Breast epithelium (tissue), 4 donors: Measurements from ENCODE around the gene TIMM8A. TPM values are rescaled to one million over a fixed set of nuclear protein-coding genes. Genes with fewer than 3 reads are reported as not detected.

Experiments
- DNase-seq, 2 donors: peaks; one replicate each; pipeline ENCODE4 v3.0.0-alpha.2; 2019; ENCODE audit warnings: low spot score in 2 of 2
- H3K27ac ChIP-seq, 2 donors: fragments of 200-600 bp; sonication (generic) in 1 of 2; one replicate each; pipeline ENCODE4 v1.5.1; 2016 to 2019; ENCODE audit warnings: mild to moderate bottlenecking in 1 of 2
- H3K27me3 ChIP-seq, 2 donors: fragments of 200-600 bp; sonication (generic) in 1 of 2; one replicate each; pipeline versions ENCODE4 v1.5.1 to v1.6.0; 2017 to 2019; ENCODE audit warnings: control low read depth in 1 of 2, mild to moderate bottlenecking in 1 of 2
- H3K36me3 ChIP-seq: fragments of 200-600 bp; one replicate; pipeline ENCODE4 v1.5.1; 2019
- H3K4me1 ChIP-seq, 2 donors: fragments of 200-600 bp; sonication (generic); one replicate each; pipeline ENCODE4 v1.5.1; 2016 to 2019; ENCODE audit warnings: control low read depth in 1 of 2
- H3K4me3 ChIP-seq, 3 donors: fragments of 200-600 bp; sonication (generic); 1 replicate in 2 of 3; 2 replicates in 1 of 3; pipeline ENCODE4 v1.5.1; 2016 to 2019; ENCODE audit warnings: mild to moderate bottlenecking in 3 of 3, moderate library complexity in 2 of 3
- H3K9me3 ChIP-seq, 2 donors: fragments of 200-600 bp; sonication (generic) in 1 of 2; one replicate each; pipeline ENCODE4 v1.5.1; 2016 to 2019; ENCODE audit warnings: control low read depth in 1 of 2
- CTCF ChIP-seq, 3 donors: fragments of 450-650 bp; IDR thresholded peaks; one replicate each; pipeline ENCODE4 v1.5.1; 2016 to 2017; ENCODE audit warnings: antibody characterized with exemption in 3 of 3, mild to moderate bottlenecking in 3 of 3, moderate library complexity in 3 of 3
- POLR2A ChIP-seq: fragments of 450-650 bp; IDR thresholded peaks from one replicate; pipeline ENCODE4 v1.6.1; 2016; ENCODE audit warnings: antibody characterized with exemption, mild to moderate bottlenecking, moderate library complexity
- POLR2AphosphoS5 ChIP-seq, 3 donors: sonication (generic); formaldehyde crosslinking; IDR thresholded peaks; one replicate each; pipeline ENCODE4 v1.6.1; 2017; ENCODE audit warnings: antibody characterized with exemption in 3 of 3
- intact Hi-C: fragments of 100-400 bp; cut with DNase I; formaldehyde crosslinking; loops from one replicate; pipeline ENCODE4 v1.15.1; 2023; ENCODE audit warnings: low total_unique reads
- total RNA-seq, 3 donors: library from RNA; depleted of rRNA; stranded (reverse); fragments of >200 nt; gene quantifications; one replicate each; pipeline ENCODE4 v1.1.0, GENCODE V29; 2016

The TIMM8A gene
- total RNA-seq, 3 donors from 2014 or later: 3.5 to 4.7 (median 4.6) TPM

GRCh38 chrX:101391831-101392230 lies 43.3 kb upstream of the TIMM8A start:
- Histone ChIP-seq H3K27ac (peak overlapping the region; percentile 81 to 84), H3K4me3 (peak overlapping the region; percentile 47 to 72 (median 57)), H3K9me3 (no peaks in the 10 kb centered on the region), H3K27me3 (peaks cover 0 to 21% of the 10 kb centered on the region in 2 donors), H3K36me3 (no peaks in the 10 kb centered on the region), H3K4me1 (no peaks in the 10 kb centered on the region)
- intact Hi-C loops: loop anchor here (5.0 kb wide), 1 partner anchor 1825 kb away; the partner anchor contains the start of gene BEX4
- TF ChIP-seq POLR2AphosphoS5 (IDR thresholded peaks at IDR 0.05) (no peak), POLR2A (no peak), CTCF (IDR thresholded peaks at IDR 0.05) (no peak)
- DNase-seq: no peak

- DNase-seq: peak; percentile 78 to 81
Measured at GRCh38 chrX:101390664-101391525, 42.4 kb upstream of the TIMM8A start, which contains the start of gene RPL36A. Gene RPL36A, plus strand, starts transcription at chrX:101391011. Its CDS starts 33 bp downstream, at chrX:101391044.

GRCh38 chrX:101388604-101389003 lies 40.1 kb upstream of the TIMM8A start:
- no peak overlapping the region for H3K27ac ChIP-seq
- no peaks in the 10 kb centered on the region for H3K9me3 ChIP-seq
- DNase-seq: no peak
- intact Hi-C loops: no loop called here
- H3K36me3 ChIP-seq: no peaks in the 10 kb centered on the region
- no peak overlapping the region for H3K4me3 ChIP-seq
- no peak for TF ChIP-seq POLR2AphosphoS5 (IDR thresholded peaks at IDR 0.05)
- TF ChIP-seq CTCF (IDR thresholded peaks at IDR 0.05): no peak
- no peak for TF ChIP-seq POLR2A
- H3K4me1 ChIP-seq: no peaks in the 10 kb centered on the region
- H3K27me3 ChIP-seq: peaks cover 0 to 37% of the 10 kb centered on the region in 2 donors

More at GRCh38 chrX:101390664-101391525, 42.4 kb upstream of the TIMM8A start, which contains the start of gene RPL36A:
- no peaks in the 10 kb centered on the region for H3K36me3 ChIP-seq
- peak within 1 kb of the TSS; percentile 81 to 84 for H3K27ac ChIP-seq
- H3K27me3 ChIP-seq: peaks cover 0 to 30% of the 10 kb centered on the region in 2 donors
- no peaks in the 10 kb centered on the region for H3K4me1 ChIP-seq
- intact Hi-C loops: loop anchor here (5.0 kb wide), 1 partner anchor 1826 kb away; the partner anchor contains the start of gene BEX4
- TF ChIP-seq POLR2AphosphoS5 (IDR thresholded peaks at IDR 0.05) (peak; percentile 85 to 92 (median 86)), POLR2A (peak; percentile 43), CTCF (IDR thresholded peaks at IDR 0.05) (peak in 2 of 3 donors; percentile 44 to 55)
- peak within 1 kb of the TSS; percentile 47 to 72 (median 57) for H3K4me3 ChIP-seq
- no peaks in the 10 kb centered on the region for H3K9me3 ChIP-seq

- no peak for TF ChIP-seq POLR2AphosphoS5 (IDR thresholded peaks at IDR 0.05)
- no peak for TF ChIP-seq CTCF (IDR thresholded peaks at IDR 0.05)
- TF ChIP-seq POLR2A: no peak
- intact Hi-C loops: no loop called here
- Histone ChIP-seq H3K4me1 (no peaks in the 10 kb centered on the region), H3K27me3 (peaks cover 0 to 39% of the 10 kb centered on the region in 2 donors), H3K27ac (no peak overlapping the region), H3K9me3 (no peaks in the 10 kb centered on the region), H3K36me3 (no peaks in the 10 kb centered on the region), H3K4me3 (no peak overlapping the region)
- no peak for DNase-seq
Measured at GRCh38 chrX:101386542-101386885, 38.0 kb upstream of the TIMM8A start.
